GM23248 (cell line): ENCODE data around the gene IDH3G. TPM values are rescaled to one million over a fixed set of nuclear protein-coding genes. Genes with fewer than 3 reads are reported as not detected.

Experiments
- DNase-seq: peaks from one replicate; pipeline ENCODE4 v3.0.0-alpha.2; 2015
- H2AFZ ChIP-seq: fragments of 200-600 bp; sonication (generic); 2 replicates; pipeline ENCODE4 v1.6.1; 2016; ENCODE audit warnings: antibody characterized with exemption
- H3F3A ChIP-seq: fragments of 200-600 bp; sonication (generic); 2 replicates; pipeline ENCODE4 v1.6.1; 2016; ENCODE audit warnings: mild to moderate bottlenecking, antibody characterized with exemption, mixed run types; ENCODE audit not compliant: insufficient read depth
- H3K27ac ChIP-seq: fragments of 200-600 bp; sonication (generic); 2 replicates; pipeline ENCODE4 v1.5.1; 2016; ENCODE audit warnings: mild to moderate bottlenecking
- H3K27me3 ChIP-seq: fragments of 200-600 bp; sonication (generic); replicated peaks from 2 replicates; pipeline ENCODE4 v1.6.1; 2016; ENCODE audit warnings: mild to moderate bottlenecking; ENCODE audit not compliant: insufficient read depth
- H3K36me3 ChIP-seq: fragments of 200-600 bp; sonication (generic); 2 replicates; pipeline ENCODE4 v1.6.1; 2016; ENCODE audit warnings: low read depth, mild to moderate bottlenecking
- H3K4me1 ChIP-seq: fragments of 200-600 bp; sonication (generic); 2 replicates; pipeline ENCODE4 v1.6.1; 2016; ENCODE audit warnings: mild to moderate bottlenecking; ENCODE audit not compliant: insufficient read depth
- H3K4me2 ChIP-seq: fragments of 200-600 bp; sonication (generic); one replicate; pipeline ENCODE4 v1.6.1; 2016; ENCODE audit warnings: mild to moderate bottlenecking; ENCODE audit not compliant: unreplicated experiment
- H3K4me3 ChIP-seq: fragments of 200-600 bp; sonication (generic); 2 replicates; pipeline ENCODE4 v1.5.1; 2016; ENCODE audit warnings: mild to moderate bottlenecking
- H3K79me2 ChIP-seq: fragments of 200-600 bp; sonication (generic); 2 replicates; pipeline ENCODE4 v1.6.1; 2016; ENCODE audit warnings: mild to moderate bottlenecking; ENCODE audit not compliant: insufficient read depth
- H3K9ac ChIP-seq: fragments of 200-600 bp; sonication (generic); 2 replicates; pipeline ENCODE4 v1.6.1; 2016; ENCODE audit warnings: mild to moderate bottlenecking
- H3K9me2 ChIP-seq: fragments of 200-600 bp; sonication (generic); 2 replicates; pipeline ENCODE4 v1.6.1; 2016; ENCODE audit warnings: mixed run types, mild to moderate bottlenecking, moderate library complexity; ENCODE audit not compliant: insufficient read depth
- H3K9me3 ChIP-seq: fragments of 200-600 bp; sonication (generic); one replicate; pipeline ENCODE4 v1.6.1; 2017; ENCODE audit warnings: low read depth
- H4K20me1 ChIP-seq: fragments of 200-600 bp; sonication (generic); 2 replicates; pipeline ENCODE4 v1.6.0; 2016; ENCODE audit not compliant: insufficient read depth
- EZH2 ChIP-seq: fragments of 200-600 bp; sonication (generic); IDR thresholded peaks from 2 replicates; pipeline ENCODE4 v1.6.1; 2018; ENCODE audit warnings: antibody characterized with exemption, mild to moderate bottlenecking; ENCODE audit not compliant: insufficient read depth, poor library complexity, severe bottlenecking
- EZH2phosphoT487 ChIP-seq: fragments of 200-600 bp; sonication (generic); IDR thresholded peaks from 2 replicates; pipeline ENCODE4 v1.6.1; 2018; ENCODE audit warnings: antibody characterized with exemption, moderate library complexity, mild to moderate bottlenecking, low read depth; ENCODE audit not compliant: insufficient read depth
- WGBS, 2 experiments: methylation state at CpG; one replicate each; pipeline ENCODE4 v1.1.6; 2015 to 2017; ENCODE audit warnings: low lambda C conversion rate in 2 of 2, low coverage in 1 of 2; ENCODE audit errors: missing lambda C conversion rate in 2 of 2; 5-methylcytosine and 5-hydroxymethylcytosine counted together
- in situ Hi-C: fragments of 300-500 bp; cut with MboI; formaldehyde crosslinking; loops from 2 replicates; pipeline ENCODE4 v1.15.0; 2020
- polyA plus RNA-seq: library from polyadenylated mRNA; unstranded; fragments of >200 nt; fragmentation: Nextera tagmentation; extraction: Ambion mirVana; gene quantifications from 2 replicates; pipeline ENCODE4 v1.2.1, GENCODE V29; 2016
- total RNA-seq: library from RNA; depleted of rRNA; stranded (reverse); fragments of >200 nt; shearing (Covaris generic); gene quantifications from 2 replicates; pipeline ENCODE4 v1.2.3, GENCODE V29; 2014

Gene IDH3G
- total and polyA plus RNA-seq, 2 experiments from 2014 or later = 83.2 to 88.2 TPM

GRCh38 chrX:153804100-153804595 lies 10.0 kb upstream of the IDH3G start:
- no peak overlapping the region for H3K4me3 ChIP-seq
- H3K9me2 ChIP-seq = no peaks in the 10 kb centered on the region
- no peaks in the 10 kb centered on the region for H4K20me1 ChIP-seq
- H3K9me3 ChIP-seq = no peaks in the 10 kb centered on the region
- H3F3A ChIP-seq = no peaks in the 10 kb centered on the region
- H2AFZ ChIP-seq = no peak overlapping the region
- no peaks in the 10 kb centered on the region for H3K4me1 ChIP-seq
- H3K36me3 ChIP-seq = no peaks in the 10 kb centered on the region
- H3K27ac ChIP-seq = no peak overlapping the region
- DNase-seq = no peak
- H3K79me2 ChIP-seq = no peaks in the 10 kb centered on the region
- 93 to 95% methylated on average over 3 to 31 of the region's 34 CpGs for WGBS, 2 experiments
- no peak overlapping the region for H3K9ac ChIP-seq
- no peaks in the 10 kb centered on the region for H3K27me3 ChIP-seq
- no peak overlapping the region for H3K4me2 ChIP-seq
- in situ Hi-C loops = no loop called here
- no peak for TF ChIP-seq EZH2phosphoT487
- no peak for TF ChIP-seq EZH2

GRCh38 chrX:153803211-153804099 lies 9.3 kb upstream of the IDH3G start:
- no peak overlapping the region for H3K4me2 ChIP-seq
- H3K4me3 ChIP-seq = no peak overlapping the region
- no peaks in the 10 kb centered on the region for H3K4me1 ChIP-seq
- no peaks in the 10 kb centered on the region for H4K20me1 ChIP-seq
- no peak for TF ChIP-seq EZH2
- TF ChIP-seq EZH2phosphoT487 = no peak
- no peak for DNase-seq
- H3F3A ChIP-seq = no peaks in the 10 kb centered on the region
- H3K36me3 ChIP-seq = no peaks in the 10 kb centered on the region
- H3K27me3 ChIP-seq = no peaks in the 10 kb centered on the region
- WGBS, 2 experiments = 85 to 93% methylated on average over 4 to 55 of the region's 87 CpGs
- no peaks in the 10 kb centered on the region for H3K9me3 ChIP-seq
- no peak overlapping the region for H2AFZ ChIP-seq
- no peak overlapping the region for H3K9ac ChIP-seq
- in situ Hi-C loops = no loop called here
- H3K9me2 ChIP-seq = no peaks in the 10 kb centered on the region
- no peak overlapping the region for H3K27ac ChIP-seq
- no peaks in the 10 kb centered on the region for H3K79me2 ChIP-seq

- no peaks in the 10 kb centered on the region for H3K4me1 ChIP-seq
- WGBS, 2 experiments = 59 to 84% methylated on average over 7 to 13 of the region's 14 CpGs
- no peaks in the 10 kb centered on the region for H3K36me3 ChIP-seq
- no peaks in the 10 kb centered on the region for H3K9me2 ChIP-seq
- no peaks in the 10 kb centered on the region for H3K27me3 ChIP-seq
- no peak overlapping the region for H2AFZ ChIP-seq
- no peaks in the 10 kb centered on the region for H3K9me3 ChIP-seq
- no peak overlapping the region for H3K27ac ChIP-seq
- no peak overlapping the region for H3K4me3 ChIP-seq
- H3K79me2 ChIP-seq = no peaks in the 10 kb centered on the region
- TF ChIP-seq EZH2 (no peak), EZH2phosphoT487 (no peak)
- no peak overlapping the region for H3K4me2 ChIP-seq
- no peaks in the 10 kb centered on the region for H3F3A ChIP-seq
- no peak for DNase-seq
- H4K20me1 ChIP-seq = no peaks in the 10 kb centered on the region
- in situ Hi-C loops = no loop called here
- no peak overlapping the region for H3K9ac ChIP-seq
These were observed 8.4 kb upstream of the IDH3G start for GRCh38 chrX:153802513-153803045.

- WGBS, 2 experiments = 86 to 94% methylated on average over 3 to 5 of the region's 8 CpGs
- Histone ChIP-seq H3K4me2 (no peak overlapping the region), H2AFZ (no peak overlapping the region), H3K27ac (no peak overlapping the region), H3K4me1 (no peaks in the 10 kb centered on the region), H3K4me3 (no peak overlapping the region), H3K36me3 (no peaks in the 10 kb centered on the region), H3K9me3 (no peaks in the 10 kb centered on the region), H3F3A (no peaks in the 10 kb centered on the region), H3K27me3 (no peaks in the 10 kb centered on the region), H3K9me2 (no peaks in the 10 kb centered on the region), H3K9ac (no peak overlapping the region), H4K20me1 (no peaks in the 10 kb centered on the region), H3K79me2 (peaks cover 5% of the 10 kb centered on the region)
- no peak for TF ChIP-seq EZH2phosphoT487
- no peak for TF ChIP-seq EZH2
- in situ Hi-C loops = no loop called here
- peak; percentile 7 for DNase-seq
These were observed 7.5 kb upstream of the IDH3G start for GRCh38 chrX:153801669-153802068.
